ENCODE measurements around the gene NSUN2. TPM values are rescaled to one million over a fixed set of nuclear protein-coding genes. Genes with fewer than 3 reads are reported as not detected.

Gene NSUN2
- total and polyA plus RNA-seq, 4 donors, result 36.6 to 52.7 (median 44.1) TPM

- Histone ChIP-seq H3K27me3 (ENCODE audit: control insufficient read depth in 3 of 3, insufficient read depth in 3 of 3, low read length in 2 of 3) (peaks cover 0 to 2% (median 0%) of the 10 kb centered on the region in 3 donors), H3K4me1 (ENCODE audit: control insufficient read depth in 5 of 5, insufficient read depth in 5 of 5, low read length in 5 of 5) (no peaks in the 10 kb centered on the region), H3K27ac (ENCODE audit: low read depth in 1 of 2, low read length in 1 of 2) (no peak overlapping the region), H3K9me3 (ENCODE audit: control insufficient read depth in 4 of 4, insufficient read depth in 3 of 4, low read length in 3 of 4) (peaks cover 0 to 3% (median 0%) of the 10 kb centered on the region in 4 donors), H3K36me3 (ENCODE audit: control insufficient read depth in 4 of 4, insufficient read depth in 4 of 4, low read length in 4 of 4) (no peaks in the 10 kb centered on the region), H3K9ac (ENCODE audit: insufficient read depth in 1 of 2, low read length in 2 of 2) (no peak overlapping the region), H3K4me3 (no peak overlapping the region)
- 62 to 64% methylated on average over 6 of the region's 6 CpGs for WGBS, 2 donors
- no peak for DNase-seq
- no peak for ATAC-seq (ENCODE audit: insufficient read depth, low FRiP score)
- TF ChIP-seq, protein P1, sequence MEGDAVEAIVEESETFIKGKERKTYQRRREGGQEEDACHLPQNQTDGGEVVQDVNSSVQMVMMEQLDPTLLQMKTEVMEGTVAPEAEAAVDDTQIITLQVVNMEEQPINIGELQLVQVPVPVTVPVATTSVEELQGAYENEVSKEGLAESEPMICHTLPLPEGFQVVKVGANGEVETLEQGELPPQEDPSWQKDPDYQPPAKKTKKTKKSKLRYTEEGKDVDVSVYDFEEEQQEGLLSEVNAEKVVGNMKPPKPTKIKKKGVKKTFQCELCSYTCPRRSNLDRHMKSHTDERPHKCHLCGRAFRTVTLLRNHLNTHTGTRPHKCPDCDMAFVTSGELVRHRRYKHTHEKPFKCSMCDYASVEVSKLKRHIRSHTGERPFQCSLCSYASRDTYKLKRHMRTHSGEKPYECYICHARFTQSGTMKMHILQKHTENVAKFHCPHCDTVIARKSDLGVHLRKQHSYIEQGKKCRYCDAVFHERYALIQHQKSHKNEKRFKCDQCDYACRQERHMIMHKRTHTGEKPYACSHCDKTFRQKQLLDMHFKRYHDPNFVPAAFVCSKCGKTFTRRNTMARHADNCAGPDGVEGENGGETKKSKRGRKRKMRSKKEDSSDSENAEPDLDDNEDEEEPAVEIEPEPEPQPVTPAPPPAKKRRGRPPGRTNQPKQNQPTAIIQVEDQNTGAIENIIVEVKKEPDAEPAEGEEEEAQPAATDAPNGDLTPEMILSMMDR (IDR thresholded peaks at IDR 0.05; ENCODE audit: control extremely low read depth, extremely low read depth), result no peak
These were observed 48.1 kb upstream of the NSUN2 start for GRCh38 chr5:6680922-6681321.

DNA sequence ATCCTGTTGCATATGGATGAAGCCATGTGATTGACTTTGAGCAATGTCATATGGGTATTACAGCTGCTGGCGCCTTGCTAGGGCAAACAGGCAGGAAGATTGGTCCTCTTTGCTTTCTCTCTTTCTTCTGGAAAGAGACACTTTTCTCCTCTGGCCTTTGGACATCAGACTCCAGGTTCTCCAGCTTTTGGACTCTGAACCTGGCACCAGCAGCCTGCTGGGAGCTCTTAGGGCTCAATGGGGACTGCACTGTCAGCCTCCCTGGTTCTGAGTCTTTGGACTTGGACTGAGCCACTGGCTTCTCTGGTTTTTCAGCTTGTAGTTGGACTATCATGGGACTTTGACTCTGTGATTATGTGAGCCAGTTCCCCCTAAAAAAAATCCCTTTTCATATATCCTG lies 45.5 kb upstream of the NSUN2 start:
- peaks cover 0 to 2% (median 0%) of the 10 kb centered on the region in 4 donors for H3K9me3 ChIP-seq (ENCODE audit: control insufficient read depth in 4 of 4, insufficient read depth in 3 of 4, low read length in 3 of 4)
- H3K4me1 ChIP-seq (ENCODE audit: control insufficient read depth in 5 of 5, insufficient read depth in 5 of 5, low read length in 5 of 5), result no peaks in the 10 kb centered on the region
- ATAC-seq (ENCODE audit: insufficient read depth, low FRiP score) (no peak), DNase-seq (no peak)
- TF ChIP-seq, protein P1 (IDR thresholded peaks at IDR 0.05; ENCODE audit: control extremely low read depth, extremely low read depth), result no peak
- H3K27me3 ChIP-seq (ENCODE audit: control insufficient read depth in 3 of 3, insufficient read depth in 3 of 3, low read length in 2 of 3), result peaks cover 0 to 2% (median 0%) of the 10 kb centered on the region in 3 donors
- WGBS, 2 donors, result 71 to 86% methylated on average over 1 of the region's 1 CpG
- no peak overlapping the region for H3K4me3 ChIP-seq
- H3K36me3 ChIP-seq (ENCODE audit: control insufficient read depth in 4 of 4, insufficient read depth in 4 of 4, low read length in 4 of 4), result no peaks in the 10 kb centered on the region
- H3K9ac ChIP-seq (ENCODE audit: insufficient read depth in 1 of 2, low read length in 2 of 2), result no peak overlapping the region
- H3K27ac ChIP-seq (ENCODE audit: low read depth in 1 of 2, low read length in 1 of 2), result no peak overlapping the region

GRCh38 chr5:6676702-6677101 lies 43.9 kb upstream of the NSUN2 start:
- Histone ChIP-seq H3K36me3 (ENCODE audit: control insufficient read depth in 4 of 4, insufficient read depth in 4 of 4, low read length in 4 of 4) (no peaks in the 10 kb centered on the region), H3K4me1 (ENCODE audit: control insufficient read depth in 5 of 5, insufficient read depth in 5 of 5, low read length in 5 of 5) (no peaks in the 10 kb centered on the region), H3K9me3 (ENCODE audit: control insufficient read depth in 4 of 4, insufficient read depth in 3 of 4, low read length in 3 of 4) (peaks cover 0 to under 1% (median 0%) of the 10 kb centered on the region in 4 donors), H3K27ac (ENCODE audit: low read depth in 1 of 2, low read length in 1 of 2) (no peak overlapping the region), H3K4me3 (no peak overlapping the region), H3K9ac (ENCODE audit: insufficient read depth in 1 of 2, low read length in 2 of 2) (no peak overlapping the region), H3K27me3 (ENCODE audit: control insufficient read depth in 3 of 3, insufficient read depth in 3 of 3, low read length in 2 of 3) (peaks cover 0 to 2% (median 0%) of the 10 kb centered on the region in 3 donors)
- WGBS, 2 donors, result 82 to 84% methylated on average over 2 of the region's 2 CpGs
- ATAC-seq (ENCODE audit: insufficient read depth, low FRiP score), result no peak
- no peak for DNase-seq
- TF ChIP-seq, protein P1 (IDR thresholded peaks at IDR 0.05; ENCODE audit: control extremely low read depth, extremely low read depth), result no peak
